NCI-H2107 treated with DMSO at 0.1 percent for 48 hours (cell line): ENCODE measurements around the gene IFNL2.
"Not testable (repeated sequence)": the region's sequence is repeated elsewhere in the genome, so short reads cannot be mapped to it uniquely, and the experiment has no call there.

Experiments
- DNase-seq: peaks from one replicate; lab custom pipeline; 2025; ENCODE audit not compliant: unreplicated experiment; lab: John Stamatoyannopoulos, UW

IFNL2 gene

DNA sequence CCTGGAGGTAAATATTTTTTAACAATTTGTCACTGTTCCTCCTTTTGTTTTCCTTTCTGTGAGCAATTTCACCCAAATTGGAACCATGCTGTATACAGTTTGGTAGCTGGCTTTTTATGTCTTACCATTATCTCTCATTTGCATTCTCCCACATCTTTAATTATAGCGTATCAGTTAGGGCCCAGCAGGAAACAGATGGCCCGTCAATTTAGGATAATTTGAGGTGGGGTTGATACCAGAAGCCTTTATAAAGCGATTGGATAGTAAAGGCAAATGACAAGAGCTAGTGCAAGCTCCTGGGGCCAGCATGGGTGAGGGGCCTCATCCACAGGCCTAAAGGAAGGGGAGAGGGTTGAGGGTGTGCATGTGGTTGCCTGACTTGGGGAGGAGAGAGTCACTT, 15.7 kb upstream of the IFNL2 start:
- DNase-seq: no peak

- no peak for DNase-seq
These were observed 14.6 kb upstream of the IFNL2 start for GRCh38 chr19:39253374-39254149.

- no peak for DNase-seq
These were observed 13.5 kb upstream of the IFNL2 start for GRCh38 chr19:39254531-39255345.

DNA sequence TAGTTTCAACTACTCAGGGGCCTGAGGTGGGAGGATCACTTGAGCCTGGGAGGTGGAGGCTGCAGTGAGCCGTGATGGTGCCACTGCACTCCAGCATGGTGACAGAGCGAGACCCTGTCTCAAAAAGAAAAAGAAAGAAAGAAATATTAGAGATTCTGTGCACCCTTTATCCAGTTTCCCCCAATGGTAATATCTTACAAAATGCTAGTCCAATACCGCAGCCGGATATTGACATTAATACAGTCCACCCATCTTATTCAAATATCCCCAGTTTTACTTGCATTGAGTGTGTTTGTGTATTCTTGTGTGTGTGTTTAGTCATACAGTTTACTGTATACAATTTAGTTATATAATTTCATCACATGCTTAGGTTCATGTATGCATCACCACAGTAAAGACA, 11.0 kb upstream of the IFNL2 start:
- no peak for DNase-seq

DNA sequence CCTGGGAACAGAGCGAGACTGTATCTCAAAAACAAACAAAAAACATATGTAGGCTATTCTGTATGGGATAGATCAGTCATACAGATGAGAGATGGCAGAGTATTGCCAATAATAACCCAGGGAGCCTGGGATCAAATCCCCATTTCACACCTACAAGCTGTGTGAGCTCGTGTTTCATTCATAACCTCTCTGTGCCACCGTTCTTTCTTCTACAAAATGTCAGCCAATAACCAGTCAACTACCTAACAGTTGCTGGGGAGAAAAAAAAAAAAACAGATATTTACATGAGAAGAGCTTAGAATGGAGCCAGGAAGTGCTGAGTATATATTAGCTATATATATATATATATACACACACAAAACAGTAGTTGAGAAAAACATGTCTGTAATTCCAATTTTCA, 6.5 kb upstream of the IFNL2 start:
- DNase-seq: no peak

DNA sequence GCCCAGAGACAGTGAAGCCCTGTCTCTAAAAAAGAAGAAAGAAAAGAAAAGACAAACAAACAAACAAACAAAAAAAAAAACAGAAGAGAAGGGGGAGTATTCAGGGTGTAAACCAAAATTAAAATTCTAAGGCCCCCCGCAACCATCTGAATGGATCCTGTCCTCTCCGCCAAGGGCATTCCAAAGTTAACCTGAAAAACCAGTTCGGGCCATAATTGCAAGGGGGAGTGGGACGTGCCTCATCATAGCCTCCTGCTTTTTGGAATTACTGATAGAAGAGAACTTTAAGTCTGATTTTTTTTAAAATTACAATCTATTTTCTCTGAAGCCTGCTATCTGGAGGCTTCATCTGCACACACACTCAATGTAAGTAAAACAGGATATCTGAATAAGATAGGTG, 5.7 kb upstream of the IFNL2 start:
- DNase-seq: no peak

GRCh38 chr19:39263912-39264305, 4.3 kb upstream of the IFNL2 start:
- DNase-seq: no peak

DNA sequence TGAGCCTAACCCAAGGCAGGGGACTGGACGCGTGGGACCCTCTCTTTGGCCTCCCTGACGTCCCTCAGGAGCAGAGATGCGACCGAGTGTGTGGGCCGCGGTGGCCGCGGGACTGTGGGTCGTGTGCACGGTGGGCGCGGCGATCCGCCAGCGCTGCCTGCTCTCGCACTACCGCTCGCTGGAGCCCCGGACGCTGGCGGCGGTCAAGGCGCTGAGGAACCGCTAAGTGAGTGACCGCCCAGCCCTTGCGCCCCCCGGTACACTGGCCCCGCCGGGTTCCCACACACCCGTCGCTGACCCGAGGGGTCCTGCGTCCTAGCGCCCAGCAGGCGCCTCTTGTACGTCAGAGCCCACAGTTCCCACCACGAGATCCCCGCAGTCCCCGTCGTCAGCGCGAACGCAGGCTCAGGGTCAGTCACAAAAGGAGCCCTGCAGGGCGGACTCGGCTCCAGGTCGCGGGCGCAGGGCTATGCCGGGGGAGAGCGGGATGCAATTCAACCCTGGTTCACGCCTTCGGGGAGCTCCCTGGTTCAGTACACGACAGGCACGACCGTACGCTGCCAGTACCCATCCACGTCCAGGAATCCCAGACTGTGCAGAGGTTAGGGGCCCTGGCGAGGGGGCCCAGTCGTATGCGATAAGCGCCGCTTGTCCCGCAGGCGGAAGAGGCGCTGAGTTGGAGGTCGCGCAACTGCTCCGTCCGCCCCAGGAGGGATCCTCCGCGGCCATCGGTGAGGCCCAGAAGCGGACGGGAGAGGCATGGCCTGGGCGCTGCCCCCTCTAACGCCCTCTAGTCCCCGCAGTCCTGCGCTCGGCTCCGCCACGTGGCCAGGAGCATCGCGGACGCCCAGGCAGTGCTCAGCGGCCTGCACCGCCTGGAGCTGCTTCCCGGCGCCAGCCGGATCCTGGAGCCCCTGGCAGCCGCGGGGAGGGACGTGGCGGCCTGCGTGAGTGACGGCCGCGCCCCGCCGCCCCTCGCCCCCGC, 3.6 kb upstream of the IFNL2 start:
- DNase-seq: no peak

GRCh38 chr19:39265321-39265916, 2.8 kb upstream of the IFNL2 start:
- no peak for DNase-seq

DNA sequence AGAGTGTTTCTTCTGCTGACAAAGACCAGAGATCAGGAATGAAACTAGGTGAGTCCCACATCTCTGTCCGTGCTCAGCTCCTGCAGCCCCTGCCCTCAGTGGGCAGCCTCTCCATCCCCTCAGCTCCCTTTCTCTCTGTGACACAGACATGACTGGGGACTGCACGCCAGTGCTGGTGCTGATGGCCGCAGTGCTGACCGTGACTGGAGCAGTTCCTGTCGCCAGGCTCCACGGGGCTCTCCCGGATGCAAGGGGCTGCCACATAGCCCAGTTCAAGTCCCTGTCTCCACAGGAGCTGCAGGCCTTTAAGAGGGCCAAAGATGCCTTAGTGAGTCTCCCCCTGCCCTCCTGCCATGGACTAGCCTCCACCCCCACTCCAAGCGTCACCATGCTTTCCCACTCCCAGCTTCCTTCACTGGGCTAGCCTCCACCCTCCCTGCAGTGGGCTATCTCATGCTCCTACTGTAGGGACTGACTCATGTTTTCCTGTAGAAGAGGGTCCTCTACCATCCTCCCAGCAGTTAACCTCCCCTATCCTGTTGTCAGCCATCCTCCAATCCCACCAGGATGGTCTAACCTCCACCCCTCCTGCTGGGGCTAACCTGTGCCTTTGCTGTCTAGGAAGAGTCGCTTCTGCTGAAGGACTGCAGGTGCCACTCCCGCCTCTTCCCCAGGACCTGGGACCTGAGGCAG, 481 bp downstream of the IFNL2 start:
- not testable (repeated sequence) for DNase-seq

GRCh38 chr19:39269369-39269768, 1.2 kb downstream of the IFNL2 start:
- DNase-seq: not testable (repeated sequence)

GRCh38 chr19:39270036-39270871, 2.1 kb downstream of the IFNL2 start:
- no peak for DNase-seq

- DNase-seq: not testable (repeated sequence)
These were observed 5.7 kb downstream of the IFNL2 start for GRCh38 chr19:39273859-39274258.

GRCh38 chr19:39275578-39275977, 7.4 kb downstream of the IFNL2 start:
- no peak for DNase-seq

DNA sequence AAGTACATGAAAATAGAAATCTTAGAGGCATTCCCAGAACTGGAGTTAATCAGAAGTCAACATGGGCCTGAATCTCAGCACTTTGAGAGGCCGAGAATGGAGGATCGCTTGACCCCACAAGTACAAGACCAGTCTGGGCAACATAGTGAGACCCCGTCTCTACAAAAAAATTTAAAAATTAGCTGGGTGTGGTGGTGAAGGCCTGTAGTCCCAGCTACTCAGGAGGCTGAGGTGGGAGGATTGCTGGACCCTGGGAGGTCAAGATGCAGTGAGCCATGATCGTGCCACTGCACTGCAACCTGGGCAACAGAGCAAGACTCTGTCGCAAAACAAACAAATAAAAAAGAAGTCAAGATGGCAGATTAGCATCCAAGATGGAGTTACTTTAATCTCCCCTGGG, 8.5 kb downstream of the IFNL2 start:
- no peak for DNase-seq

DNA sequence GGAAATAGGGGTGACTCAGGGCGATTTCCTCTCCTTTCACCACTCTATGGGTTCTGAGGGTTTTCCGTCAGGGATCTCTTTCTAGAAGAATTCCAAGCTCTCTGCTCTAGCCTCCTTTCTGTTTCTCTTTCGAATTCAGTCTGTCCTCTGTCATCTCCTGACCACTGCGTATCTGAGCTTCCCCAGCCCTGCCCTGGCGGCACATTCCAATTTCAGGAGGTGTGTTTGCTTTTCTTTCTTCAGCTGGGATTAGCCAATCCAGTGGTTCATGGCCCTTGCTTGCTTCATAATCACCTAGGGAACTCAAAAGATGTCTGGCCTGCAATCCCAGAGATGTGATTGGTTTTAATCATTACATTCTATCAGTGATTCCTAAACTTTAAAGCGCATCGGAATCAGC, 9.4 kb downstream of the IFNL2 start:
- DNase-seq: no peak

GRCh38 chr19:39282021-39282420, 13.8 kb downstream of the IFNL2 start:
- no peak for DNase-seq

- DNase-seq: no peak
These were observed 15.8 kb downstream of the IFNL2 start for GRCh38 chr19:39284032-39284431.

DNA sequence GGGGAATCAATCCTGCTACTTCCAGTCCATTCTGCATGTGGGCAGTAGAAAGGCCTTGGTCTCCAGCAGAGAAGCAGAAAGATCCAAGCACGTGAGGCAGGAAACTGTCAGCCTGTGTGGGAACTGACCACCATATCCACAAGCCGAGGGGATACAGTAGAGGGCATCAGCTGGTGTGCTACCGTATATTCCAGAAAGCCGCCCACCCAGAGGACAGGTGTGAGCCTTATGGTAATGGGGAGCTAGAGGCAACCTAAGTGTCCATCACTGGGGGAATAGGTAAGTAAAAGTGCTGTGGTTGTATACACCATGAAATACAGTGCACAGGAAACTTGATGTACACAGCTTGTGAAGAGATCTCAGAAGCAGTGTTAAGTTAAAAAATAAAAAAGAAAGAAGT, 25.2 kb downstream of the IFNL2 start:
- no peak for DNase-seq
